Stimulated activated CD8-positive, alpha-beta memory T cell treated with anti-CD3 and anti-CD28 coated beads, Interleukin-4, amount 100 ng/mL, for 48 hours (primary cell): ENCODE data around the gene NOC2L.
"Not testable (repeated sequence)": the region's sequence is repeated elsewhere in the genome, so short reads cannot be mapped to it uniquely, and the experiment has no call there.

Source experiments
- DNase-seq: peaks from one replicate; pipeline ENCODE4 v3.0.0-alpha.2; 2020

NOC2L gene

GRCh38 chr1:960363-961131 is 1.5 kb upstream of the NOC2L start, which contains the start of gene KLHL17:
Gene KLHL17, plus strand, starts transcription at chr1:960584. Its CDS starts 110 bp downstream, at chr1:960694.
- peak; percentile 89 for DNase-seq

DNA sequence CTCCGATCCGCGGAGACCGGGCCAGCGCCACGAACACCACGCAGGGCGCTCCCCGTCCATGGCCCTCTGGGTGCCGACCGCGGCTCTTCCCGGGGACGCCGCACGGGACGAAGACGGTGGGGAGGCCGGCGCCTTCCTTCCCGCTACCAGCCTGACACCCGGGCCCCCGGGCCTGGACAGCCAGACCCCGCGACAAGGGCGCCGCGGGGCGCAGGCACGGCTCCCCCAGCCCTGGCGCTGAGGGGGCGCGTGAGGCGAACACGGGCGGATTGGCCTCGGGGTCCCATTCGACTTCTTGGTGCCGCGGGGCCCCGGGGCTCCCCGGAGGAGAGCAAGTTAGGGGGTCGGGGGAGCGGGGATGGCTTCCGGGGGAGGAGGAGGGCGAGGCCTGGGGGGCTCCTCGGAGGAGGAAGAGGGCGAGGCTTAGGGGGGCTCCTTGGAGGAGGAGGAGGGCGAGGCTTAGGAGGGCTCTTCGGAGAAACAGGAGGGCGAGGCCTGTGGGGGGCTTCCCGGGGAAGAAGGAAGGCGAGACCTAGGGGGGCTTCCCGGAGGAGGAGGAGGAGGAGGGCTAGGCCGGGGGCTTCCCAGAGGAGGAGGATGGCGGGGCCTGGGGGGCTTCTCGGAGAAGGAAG is 791 bp upstream of the NOC2L start:
- DNase-seq: no peak

DNA sequence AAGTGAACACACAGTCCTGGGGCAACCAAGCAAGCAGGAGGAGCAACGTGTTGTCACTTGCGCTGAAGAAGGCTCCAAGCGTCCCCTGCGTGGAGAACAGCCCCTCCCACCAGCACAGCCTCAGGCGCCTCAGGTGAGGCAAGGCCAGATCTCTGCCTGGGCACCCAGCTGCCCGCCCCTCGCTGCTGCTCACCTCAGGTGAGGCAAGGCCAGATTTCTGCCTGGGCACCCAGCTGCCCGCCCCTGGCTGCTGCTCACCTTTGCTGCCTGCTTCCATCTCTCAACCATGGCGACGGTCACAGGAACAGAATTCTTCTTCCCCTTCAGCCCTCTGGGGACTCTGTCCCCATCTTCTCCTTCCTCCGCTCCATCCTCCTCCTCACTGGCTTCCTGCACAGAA is 2.4 kb downstream of the NOC2L start:
- DNase-seq: no peak

- DNase-seq: no peak
Measured at GRCh38 chr1:955474-955873, 3.6 kb downstream of the NOC2L start.

GRCh38 chr1:954927-955326 is 4.1 kb downstream of the NOC2L start:
- DNase-seq: no peak

- no peak for DNase-seq
Measured at GRCh38 chr1:953524-954320, 5.3 kb downstream of the NOC2L start.

- no peak for DNase-seq
Measured at GRCh38 chr1:952603-953002, 6.5 kb downstream of the NOC2L start.

- no peak for DNase-seq
Measured at GRCh38 chr1:952201-952600, 6.9 kb downstream of the NOC2L start.

GRCh38 chr1:951364-951763 is 7.7 kb downstream of the NOC2L start:
- no peak for DNase-seq

DNA sequence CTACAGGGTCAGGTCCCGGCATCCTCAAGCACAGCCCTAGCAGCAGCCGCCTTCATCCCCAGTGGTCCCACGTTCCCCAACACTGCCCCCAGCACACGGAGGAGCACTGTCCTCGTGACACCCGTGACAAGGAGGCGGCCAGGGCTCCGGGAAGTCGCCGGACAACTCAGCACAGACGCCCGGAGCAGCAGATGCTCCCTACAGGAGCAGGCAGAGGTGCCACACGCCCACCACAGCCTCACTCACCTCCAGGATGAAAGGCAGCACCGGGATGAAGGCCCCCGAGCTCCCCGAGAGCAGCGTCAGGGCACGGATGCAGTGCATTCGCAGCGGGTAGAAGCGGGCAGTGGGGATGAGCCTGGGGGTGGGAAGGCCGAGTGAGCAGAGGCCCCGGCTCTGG is 8.2 kb downstream of the NOC2L start:
- DNase-seq: no peak

DNA sequence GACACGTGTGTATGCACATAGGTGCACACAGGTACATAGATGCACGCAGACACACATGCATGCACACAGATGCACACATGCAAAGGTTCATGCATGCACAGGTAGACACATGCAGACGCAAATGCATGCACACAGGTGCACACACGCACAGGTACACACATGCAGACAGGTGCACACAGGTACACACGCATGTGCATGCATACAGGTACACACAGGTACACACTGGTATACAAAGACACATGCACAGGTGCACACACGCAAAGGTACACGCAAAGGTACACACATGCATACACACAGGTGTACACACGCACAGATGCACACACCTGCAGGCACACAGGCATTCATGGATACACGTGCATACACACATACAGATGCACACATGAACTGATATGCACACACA is 8.8 kb downstream of the NOC2L start:
- DNase-seq: no peak

GRCh38 chr1:947958-948357 is 11.1 kb downstream of the NOC2L start:
- DNase-seq: no peak

DNA sequence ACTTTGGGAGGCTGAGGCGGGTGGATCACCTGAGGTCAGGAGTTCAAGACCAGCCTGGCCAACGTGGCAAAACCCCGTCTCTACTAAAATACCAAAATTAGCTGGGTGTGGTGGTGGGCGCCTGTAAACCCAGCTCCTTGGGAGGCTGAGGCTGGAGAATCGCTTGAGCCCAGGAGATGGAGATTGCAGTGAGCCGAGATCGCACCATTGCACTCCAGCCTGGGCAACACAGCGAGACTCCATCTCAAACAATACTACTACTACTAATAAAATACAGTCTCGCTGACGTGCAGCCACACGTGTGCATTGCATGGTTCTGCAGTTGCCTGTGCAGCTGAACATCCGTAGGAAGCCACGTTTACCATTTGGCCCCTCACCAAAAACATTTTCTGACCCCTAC is 12.2 kb downstream of the NOC2L start:
- not testable (repeated sequence) for DNase-seq

GRCh38 chr1:945688-946556 is 13.1 kb downstream of the NOC2L start:
- DNase-seq: no peak

- DNase-seq: no peak
Measured at GRCh38 chr1:944341-945325, 14.4 kb downstream of the NOC2L start.

GRCh38 chr1:943545-944340 is 15.3 kb downstream of the NOC2L start:
- DNase-seq: no peak

- DNase-seq: no peak
Measured at GRCh38 chr1:942864-943533, 16.1 kb downstream of the NOC2L start.

DNA sequence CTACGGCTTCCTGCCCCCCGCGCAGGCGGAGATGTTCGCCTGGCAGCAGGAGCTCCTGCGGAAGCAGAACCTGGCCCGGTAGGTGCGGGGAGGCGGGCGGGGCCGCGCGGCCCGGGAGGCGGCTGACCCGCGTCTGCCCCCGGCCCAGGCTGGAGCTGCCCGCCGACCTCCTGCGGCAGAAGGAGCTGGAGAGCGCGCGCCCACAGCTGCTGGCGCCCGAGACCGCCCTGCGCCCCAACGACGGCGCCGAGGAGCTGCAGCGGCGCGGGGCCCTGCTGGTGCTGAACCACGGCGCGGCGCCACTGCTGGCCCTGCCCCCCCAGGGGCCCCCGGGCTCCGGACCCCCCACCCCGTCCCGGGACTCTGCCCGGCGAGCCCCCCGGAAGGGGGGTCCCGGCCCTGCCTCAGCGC is 16.6 kb downstream of the NOC2L start:
- DNase-seq: no peak

DNA sequence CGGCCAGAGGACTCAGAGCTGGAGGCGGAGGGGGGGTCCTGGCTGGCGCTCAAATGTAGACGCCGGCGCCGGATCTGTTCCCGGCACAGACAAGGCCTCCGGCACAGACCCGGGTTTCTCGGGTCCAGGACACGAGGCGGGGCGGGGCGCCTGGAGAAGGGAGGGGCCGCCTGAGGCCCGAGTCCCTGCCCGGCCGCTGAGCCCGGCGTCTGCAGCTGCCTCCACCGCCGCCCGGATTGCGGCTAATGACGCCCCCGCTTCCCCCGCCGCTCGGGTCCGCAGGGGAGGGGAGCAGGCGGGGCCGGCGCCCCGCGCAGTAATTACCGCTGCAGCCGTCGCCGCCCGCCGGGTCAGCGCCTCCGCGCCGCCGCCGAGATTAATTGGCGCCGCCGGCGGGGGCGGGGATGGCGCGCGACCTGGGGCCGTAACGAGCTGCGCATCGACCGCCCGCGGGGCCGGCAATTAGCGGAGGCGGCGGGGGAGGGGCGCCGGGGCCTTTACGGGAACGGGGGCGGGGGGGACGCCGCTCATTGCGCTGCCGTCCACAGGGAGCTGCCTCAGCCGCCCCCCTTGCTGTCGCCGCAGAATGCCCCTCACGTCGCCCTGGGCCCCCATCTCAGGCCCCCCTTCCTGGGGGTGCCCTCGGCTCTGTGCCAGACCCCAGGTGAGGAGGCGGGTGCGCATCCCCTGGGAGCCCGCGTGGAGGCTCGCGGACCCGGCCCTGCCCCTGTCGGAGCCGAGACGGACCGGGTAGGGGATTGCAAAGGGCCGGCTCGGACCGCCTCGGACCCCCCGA is 17.3 kb downstream of the NOC2L start:
- DNase-seq: peak; percentile 54
